K562 (cell line): ENCODE measurements around the gene PPY. TPM values are rescaled to one million over a fixed set of nuclear protein-coding genes. Genes with fewer than 3 reads are reported as not detected.

Experiments
- ASH1L ChIP-seq: fragments of 450-650 bp; IDR thresholded peaks from 2 replicates; pipeline ENCODE4 v1.6.1; 2018; ENCODE audit warnings: borderline replicate concordance, mild to moderate bottlenecking, low read depth; ENCODE audit not compliant: partially characterized antibody
- BMI1 ChIP-seq: fragments of 150-350 bp; IDR thresholded peaks from 2 replicates; pipeline ENCODE4 v1.6.1; 2014; ENCODE audit warnings: low read length
- CEBPB ChIP-seq: fragments of 450-650 bp; IDR thresholded peaks from 2 replicates; pipeline ENCODE4 v1.6.1; 2016; ENCODE audit warnings: missing genetic modification characterization, missing compliant biosample characterization
- CHCHD3 ChIP-seq: fragments of 250-450 bp; sonication (Bioruptor Pico); IDR thresholded peaks from 2 replicates; pipeline ENCODE4 v2.1.2; 2022; ENCODE audit warnings: mild to moderate bottlenecking
- CREB1 ChIP-seq, 2 experiments: sonication (generic) in 1 of 2; formaldehyde crosslinking in 1 of 2; IDR thresholded peaks; 2 replicates each; pipeline versions ENCODE4 v1.6.1 to v1.8.0; 2012 to 2022; ENCODE audit warnings: inconsistent platforms in 1 of 2, mild to moderate bottlenecking in 1 of 2, missing genetic modification reagents in 1 of 2, moderate library complexity in 1 of 2
- ELF4 ChIP-seq: fragments of 450-650 bp; formaldehyde crosslinking; IDR thresholded peaks from 2 replicates; pipeline ENCODE4 v1.4.0; 2022; ENCODE audit warnings: missing genetic modification characterization
- ETV6 ChIP-seq, 3 experiments: fragments of 150-350 bp in 1 of 3; sonication (generic) in 1 of 3; formaldehyde crosslinking in 1 of 3; IDR thresholded peaks; 2 replicates each; pipeline versions ENCODE4 v1.6.1 to v1.8.0; 2014 to 2022; ENCODE audit warnings: borderline replicate concordance in 2 of 3, low read depth in 2 of 3, antibody characterized with exemption in 1 of 3, low read length in 1 of 3, mild to moderate bottlenecking in 1 of 3, missing genetic modification reagents in 1 of 3
- HSF4 ChIP-seq: fragments of 250-450 bp; sonication (Bioruptor Pico); IDR thresholded peaks from 2 replicates; pipeline ENCODE4 v2.1.2; 2022; ENCODE audit warnings: mild to moderate bottlenecking, moderate library complexity, borderline replicate concordance
- KLF13 ChIP-seq: fragments of 450-650 bp; IDR thresholded peaks from 2 replicates; pipeline ENCODE4 v1.6.1; 2016; ENCODE audit warnings: missing genetic modification characterization, low read depth, mild to moderate bottlenecking, missing compliant biosample characterization, moderate library complexity, borderline replicate concordance
- MXD1 ChIP-seq: fragments of 250-450 bp; sonication (Bioruptor Pico); IDR thresholded peaks from 2 replicates; pipeline ENCODE4 v1.8.0; 2021; ENCODE audit warnings: borderline replicate concordance, mild to moderate bottlenecking, moderate library complexity; ENCODE audit not compliant: poor library complexity, severe bottlenecking
- POLR2H ChIP-seq: IDR thresholded peaks from 2 replicates; pipeline ENCODE4 v1.6.1; 2016; ENCODE audit warnings: missing genetic modification characterization, low read depth, mild to moderate bottlenecking, control low read depth, missing compliant biosample characterization, moderate library complexity
- PRMT5 ChIP-seq: sonication (generic); formaldehyde crosslinking; IDR thresholded peaks from 2 replicates; pipeline ENCODE4 v1.5.0; 2020; ENCODE audit warnings: missing genetic modification reagents
- PTTG1 ChIP-seq: fragments of 450-650 bp; IDR thresholded peaks from 2 replicates; pipeline ENCODE4 v1.6.1; 2016; ENCODE audit warnings: low read depth, mild to moderate bottlenecking, missing genetic modification characterization, missing compliant biosample characterization
- RB1 ChIP-seq: fragments of 450-650 bp; IDR thresholded peaks from 2 replicates; pipeline ENCODE4 v1.6.1; 2017; ENCODE audit warnings: low read depth, mild to moderate bottlenecking
- RBM25 ChIP-seq: fragments of 200-400 bp; formaldehyde crosslinking; IDR thresholded peaks from 2 replicates; pipeline ENCODE4 v1.6.1; 2018; ENCODE audit warnings: low read length, low read depth, moderate library complexity; ENCODE audit not compliant: severe bottlenecking
- RUNX1 ChIP-seq: sonication (generic); IDR thresholded peaks from 2 replicates; pipeline ENCODE4 v1.6.1; 2016; ENCODE audit warnings: antibody characterized with exemption, low read depth
- TFAM ChIP-seq: fragments of 250-450 bp; sonication (Bioruptor Pico); conservative IDR thresholded peaks from 2 replicates; pipeline ENCODE4 v1.5.0; 2021; ENCODE audit warnings: mild to moderate bottlenecking, moderate library complexity
- XRCC5 ChIP-seq: fragments of 200-400 bp; formaldehyde crosslinking; IDR thresholded peaks from 2 replicates; pipeline ENCODE4 v1.6.1; 2017; ENCODE audit warnings: low read depth, mild to moderate bottlenecking, low read length
- ZNF583 ChIP-seq: fragments of 250-450 bp; sonication (Bioruptor Pico); IDR thresholded peaks from 2 replicates; pipeline ENCODE4 v1.4.0; 2020
- polyA plus RNA-seq, 8 experiments: library from polyadenylated mRNA; depleted of rRNA in 4 of 8; stranded (reverse) in 5 of 8; unstranded in 3 of 8; fragments of >200 nt; fragmentation: Nextera tagmentation in 2 of 8; fragmentation: Illumina TruSeq in 1 of 8; extraction: Ambion mirVana in 2 of 8; extraction: Trizol in 1 of 8; gene quantifications; 2 replicates each; pipeline versions ENCODE4 v1.2.1 to v1.2.3, GENCODE V29; 2011 to 2014; ENCODE audit warnings: inconsistent platforms in 1 of 8, missing spikeins in 1 of 8
- total RNA-seq, 7 experiments: library from RNA; depleted of rRNA in 6 of 7; stranded (reverse); fragments of >200 nt in 6 of 7; fragmentation: Illumina TruSeq in 2 of 7; extraction: Trizol in 2 of 7; gene quantifications; 2 replicates each; pipeline versions ENCODE4 v1.2.1 to v1.2.3, GENCODE V29; 2011 to 2021; ENCODE audit warnings: low replicate concordance in 1 of 7
- TF ChIP-seq, protein P1 (sequence below): fragments of 450-650 bp; IDR thresholded peaks from 2 replicates; pipeline ENCODE4 v1.6.1; 2016
- TF ChIP-seq, protein P2 (sequence below): sonication (generic); formaldehyde crosslinking; IDR thresholded peaks from 2 replicates; pipeline ENCODE4 v1.8.0; 2022; ENCODE audit warnings: mild to moderate bottlenecking, low read depth, missing genetic modification reagents
- TF ChIP-seq, protein P3 (sequence below): fragments of 250-450 bp; sonication (Bioruptor Pico); IDR thresholded peaks from 2 replicates; pipeline ENCODE4 v1.4.0; 2020; ENCODE audit warnings: mild to moderate bottlenecking

The PPY gene
- total and polyA plus RNA-seq, 9 of the 15 experiments (the other 6 are each of a cell fraction or from before 2014, with no cell fraction given): not detected

DNA sequence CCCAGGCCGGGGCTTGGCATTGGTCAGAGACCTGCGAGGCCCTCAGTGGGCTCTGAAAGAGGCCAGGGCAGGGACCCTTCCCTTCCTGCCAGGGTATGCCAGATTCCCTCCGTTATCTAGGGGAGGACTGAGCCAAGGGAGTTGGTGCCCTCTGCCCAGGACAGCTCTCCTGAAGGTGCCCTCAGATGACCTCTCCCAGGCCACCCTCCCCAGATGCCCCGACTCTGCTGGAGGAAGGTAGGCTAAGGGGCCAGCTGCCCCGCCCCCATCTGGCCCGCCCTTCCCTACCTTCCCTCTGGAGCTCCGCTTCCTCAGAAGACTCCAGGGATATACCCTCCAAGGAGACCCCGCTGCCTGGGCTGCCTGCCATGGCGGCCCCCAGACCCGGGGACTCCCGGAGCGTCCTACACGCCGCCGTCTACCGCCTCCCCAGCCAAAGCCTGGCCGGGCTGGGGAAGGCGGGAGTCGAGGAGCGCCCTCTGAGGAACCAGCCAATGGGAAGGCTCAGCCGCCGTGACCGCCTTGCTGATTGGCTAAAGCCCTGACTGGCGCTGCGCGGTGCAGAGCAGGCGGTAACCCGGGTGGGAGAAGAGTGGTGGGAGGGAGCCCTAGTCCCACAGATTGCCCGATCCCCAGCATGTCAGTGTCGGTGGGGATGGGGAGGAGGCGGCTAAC lies 42.0 kb downstream of the PPY start (continued):
- TF ChIP-seq CEBPB: no peak
- TF ChIP-seq, protein P1, sequence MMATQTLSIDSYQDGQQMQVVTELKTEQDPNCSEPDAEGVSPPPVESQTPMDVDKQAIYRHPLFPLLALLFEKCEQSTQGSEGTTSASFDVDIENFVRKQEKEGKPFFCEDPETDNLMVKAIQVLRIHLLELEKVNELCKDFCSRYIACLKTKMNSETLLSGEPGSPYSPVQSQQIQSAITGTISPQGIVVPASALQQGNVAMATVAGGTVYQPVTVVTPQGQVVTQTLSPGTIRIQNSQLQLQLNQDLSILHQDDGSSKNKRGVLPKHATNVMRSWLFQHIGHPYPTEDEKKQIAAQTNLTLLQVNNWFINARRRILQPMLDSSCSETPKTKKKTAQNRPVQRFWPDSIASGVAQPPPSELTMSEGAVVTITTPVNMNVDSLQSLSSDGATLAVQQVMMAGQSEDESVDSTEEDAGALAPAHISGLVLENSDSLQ: peak; percentile 79
- no peak for TF ChIP-seq BMI1
- TF ChIP-seq ETV6 (IDR thresholded peaks at IDR 0.05; ENCODE audit: borderline replicate concordance in 1 of 2, low read depth in 2 of 2, low read length in 1 of 2): no peak
- TF ChIP-seq ETV6 (CRISPR knock-in tag; IDR thresholded peaks at IDR 0.05; ENCODE audit: borderline replicate concordance): no peak
- TF ChIP-seq, protein P2, sequence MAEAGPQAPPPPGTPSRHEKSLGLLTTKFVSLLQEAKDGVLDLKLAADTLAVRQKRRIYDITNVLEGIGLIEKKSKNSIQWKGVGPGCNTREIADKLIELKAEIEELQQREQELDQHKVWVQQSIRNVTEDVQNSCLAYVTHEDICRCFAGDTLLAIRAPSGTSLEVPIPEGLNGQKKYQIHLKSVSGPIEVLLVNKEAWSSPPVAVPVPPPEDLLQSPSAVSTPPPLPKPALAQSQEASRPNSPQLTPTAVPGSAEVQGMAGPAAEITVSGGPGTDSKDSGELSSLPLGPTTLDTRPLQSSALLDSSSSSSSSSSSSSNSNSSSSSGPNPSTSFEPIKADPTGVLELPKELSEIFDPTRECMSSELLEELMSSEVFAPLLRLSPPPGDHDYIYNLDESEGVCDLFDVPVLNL (CRISPR knock-in tag): no peak
- no peak for TF ChIP-seq XRCC5
- TF ChIP-seq CHCHD3 (CRISPR knock-in tag): no peak
- no peak for TF ChIP-seq RUNX1
- TF ChIP-seq PTTG1 (tag): no peak
- no peak for TF ChIP-seq HSF4
- TF ChIP-seq ASH1L: peak; percentile 83
- peak; percentile 66 for TF ChIP-seq RBM25
- no peak for TF ChIP-seq KLF13 (tag)
- TF ChIP-seq TFAM (CRISPR knock-in tag): no peak
- TF ChIP-seq, protein P3, sequence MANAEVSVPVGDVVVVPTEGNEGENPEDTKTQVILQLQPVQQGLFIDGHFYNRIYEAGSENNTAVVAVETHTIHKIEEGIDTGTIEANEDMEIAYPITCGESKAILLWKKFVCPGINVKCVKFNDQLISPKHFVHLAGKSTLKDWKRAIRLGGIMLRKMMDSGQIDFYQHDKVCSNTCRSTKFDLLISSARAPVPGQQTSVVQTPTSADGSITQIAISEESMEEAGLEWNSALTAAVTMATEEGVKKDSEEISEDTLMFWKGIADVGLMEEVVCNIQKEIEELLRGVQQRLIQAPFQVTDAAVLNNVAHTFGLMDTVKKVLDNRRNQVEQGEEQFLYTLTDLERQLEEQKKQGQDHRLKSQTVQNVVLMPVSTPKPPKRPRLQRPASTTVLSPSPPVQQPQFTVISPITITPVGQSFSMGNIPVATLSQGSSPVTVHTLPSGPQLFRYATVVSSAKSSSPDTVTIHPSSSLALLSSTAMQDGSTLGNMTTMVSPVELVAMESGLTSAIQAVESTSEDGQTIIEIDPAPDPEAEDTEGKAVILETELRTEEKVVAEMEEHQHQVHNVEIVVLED (CRISPR knock-in tag): no peak
- no peak for TF ChIP-seq ELF4
- TF ChIP-seq RB1: 0 out of 2 replicates have a peak, but pooled peaks have one; percentile 18
- TF ChIP-seq CREB1 (IDR thresholded peaks at IDR 0.05): peak; percentile 19; the same call in 1 of the 2 replicates
- peak; percentile 45 for TF ChIP-seq CREB1 (CRISPR knock-in tag; IDR thresholded peaks at IDR 0.05)
- no peak for TF ChIP-seq ZNF583 (CRISPR knock-in tag)
- TF ChIP-seq PRMT5 (CRISPR knock-in tag): no peak
- no peak for TF ChIP-seq POLR2H (tag)
- no peak for TF ChIP-seq MXD1 (CRISPR knock-in tag)
